Osteoblast (primary cell): ENCODE results near the gene MAPKAPK2. TPM values are rescaled to one million over a fixed set of nuclear protein-coding genes. Genes with fewer than 3 reads are reported as not detected.
A peak's percentile ranks its signal among the peaks of the same experiment; 100 is the strongest.

Source experiments
- DNase-seq: peaks from one replicate; pipeline ENCODE4 v3.0.0; 2011; ENCODE audit warnings: low spot score, mixed read lengths; ENCODE audit not compliant: insufficient read length; ENCODE audit errors: missing footprints
- H2AFZ ChIP-seq: 2 replicates; pipeline ENCODE4 v1.6.0; 2011; ENCODE audit warnings: mild to moderate bottlenecking, low read length
- H3K27ac ChIP-seq: 2 replicates; pipeline ENCODE4 v1.5.1; 2011; ENCODE audit warnings: mild to moderate bottlenecking, low read depth, low read length, moderate library complexity
- H3K27me3 ChIP-seq: 2 replicates; pipeline ENCODE4 v1.6.0; 2012; ENCODE audit warnings: mild to moderate bottlenecking, control low read depth, inconsistent platforms, low read length, moderate library complexity; ENCODE audit not compliant: insufficient read depth
- H3K36me3 ChIP-seq: 2 replicates; pipeline ENCODE4 v1.5.1; 2011; ENCODE audit warnings: mild to moderate bottlenecking, low read length, control low read depth, moderate library complexity; ENCODE audit not compliant: insufficient read depth
- H3K4me1 ChIP-seq: 2 replicates; pipeline ENCODE4 v1.5.1; 2011; ENCODE audit warnings: mild to moderate bottlenecking, low read length, control low read depth, moderate library complexity; ENCODE audit not compliant: insufficient read depth
- H3K4me2 ChIP-seq: 2 replicates; pipeline ENCODE4 v1.6.0; 2011; ENCODE audit warnings: mild to moderate bottlenecking, low read length; ENCODE audit not compliant: insufficient read depth
- H3K4me3 ChIP-seq: fragments of 200-600 bp; sonication (generic); 3 replicates; pipeline ENCODE4 v1.5.1; 2012; ENCODE audit warnings: mild to moderate bottlenecking, low read length, inconsistent platforms; ENCODE audit not compliant: insufficient read depth
- H3K79me2 ChIP-seq: 2 replicates; pipeline ENCODE4 v1.6.0; 2012; ENCODE audit warnings: mild to moderate bottlenecking, low read length, control low read depth, inconsistent platforms; ENCODE audit not compliant: insufficient read depth
- H3K9me3 ChIP-seq: 2 replicates; pipeline ENCODE4 v1.5.1; 2011; ENCODE audit warnings: low read depth, low read length, control low read depth
- H4K20me1 ChIP-seq: 2 replicates; pipeline ENCODE4 v1.6.0; 2012; ENCODE audit warnings: mild to moderate bottlenecking, low read length, control low read depth; ENCODE audit not compliant: insufficient read depth
- CTCF ChIP-seq: IDR thresholded peaks from 2 replicates; pipeline ENCODE4 v1.5.1; 2011; ENCODE audit warnings: mild to moderate bottlenecking, low read depth, low read length, moderate library complexity; ENCODE audit errors: extremely low read depth
- total RNA-seq: library from RNA; depleted of rRNA; stranded (reverse); fragments of >200 nt; gene quantifications from 2 replicates; pipeline ENCODE4 v1.2.3, GENCODE V29; 2012

MAPKAPK2 gene
- total RNA-seq, 1 donor, result 38.0 TPM

GRCh38 chr1:206663832-206664652, 20.7 kb upstream of the MAPKAPK2 start:
- Histone ChIP-seq H3K36me3 (no peaks in the 10 kb centered on the region), H3K79me2 (no peaks in the 10 kb centered on the region), H3K27me3 (peaks cover 29% of the 10 kb centered on the region), H3K4me3 (peak overlapping the region; percentile 47), H2AFZ (peak overlapping the region; percentile 56), H3K4me1 (peaks cover 10% of the 10 kb centered on the region), H3K27ac (no peak overlapping the region), H4K20me1 (no peaks in the 10 kb centered on the region), H3K9me3 (no peaks in the 10 kb centered on the region), H3K4me2 (peak overlapping the region; percentile 76)
- TF ChIP-seq CTCF, result peak; percentile 88
- DNase-seq, result peak; percentile 95

GRCh38 chr1:206664740-206665139, 20.0 kb upstream of the MAPKAPK2 start:
- Histone ChIP-seq H3K9me3 (no peaks in the 10 kb centered on the region), H3K36me3 (no peaks in the 10 kb centered on the region), H3K4me3 (no peak overlapping the region), H4K20me1 (no peaks in the 10 kb centered on the region), H3K4me1 (peaks cover 10% of the 10 kb centered on the region), H3K4me2 (no peak overlapping the region), H3K79me2 (no peaks in the 10 kb centered on the region), H2AFZ (no peak overlapping the region), H3K27ac (no peak overlapping the region), H3K27me3 (peaks cover 29% of the 10 kb centered on the region)
- no peak for TF ChIP-seq CTCF
- DNase-seq, result no peak

- H3K4me3 ChIP-seq, result no peak overlapping the region
- H3K27me3 ChIP-seq, result peaks cover 32% of the 10 kb centered on the region
- H3K4me2 ChIP-seq, result no peak overlapping the region
- no peak overlapping the region for H2AFZ ChIP-seq
- peaks cover 10% of the 10 kb centered on the region for H3K4me1 ChIP-seq
- H3K27ac ChIP-seq, result no peak overlapping the region
- H3K79me2 ChIP-seq, result no peaks in the 10 kb centered on the region
- H4K20me1 ChIP-seq, result no peaks in the 10 kb centered on the region
- DNase-seq, result no peak
- H3K36me3 ChIP-seq, result no peaks in the 10 kb centered on the region
- no peaks in the 10 kb centered on the region for H3K9me3 ChIP-seq
- no peak for TF ChIP-seq CTCF
Observed at GRCh38 chr1:206666031-206666561, 18.6 kb upstream of the MAPKAPK2 start.

- H3K27me3 ChIP-seq, result peaks cover 29% of the 10 kb centered on the region
- TF ChIP-seq CTCF, result no peak
- no peak overlapping the region for H2AFZ ChIP-seq
- H3K27ac ChIP-seq, result no peak overlapping the region
- H4K20me1 ChIP-seq, result no peaks in the 10 kb centered on the region
- peaks cover 10% of the 10 kb centered on the region for H3K4me1 ChIP-seq
- H3K36me3 ChIP-seq, result no peaks in the 10 kb centered on the region
- H3K4me2 ChIP-seq, result no peak overlapping the region
- DNase-seq, result no peak
- no peaks in the 10 kb centered on the region for H3K9me3 ChIP-seq
- no peaks in the 10 kb centered on the region for H3K79me2 ChIP-seq
- no peak overlapping the region for H3K4me3 ChIP-seq
Observed at GRCh38 chr1:206666954-206667665, 17.6 kb upstream of the MAPKAPK2 start.
